Measurements from ENCODE around the gene ALDH1A1. TPM values are rescaled to one million over a fixed set of nuclear protein-coding genes. Genes with fewer than 3 reads are reported as not detected.

The ALDH1A1 gene
- total RNA-seq, 1 donor from 2014 or later: 43.9 TPM

GRCh38 chr9:72904267-72905093 is 48.4 kb downstream of the ALDH1A1 start:
- H3K36me3 ChIP-seq: peaks cover 17 to 30% of the 10 kb centered on the region in 2 donors
- no peaks in the 10 kb centered on the region for H3K4me1 ChIP-seq
- no peaks in the 10 kb centered on the region for H3K27me3 ChIP-seq
- H3K4me3 ChIP-seq: no peak overlapping the region
- no peak overlapping the region for H3K27ac ChIP-seq
- intact Hi-C loops (cut with DNase I): no loop called here
- TF ChIP-seq, protein P1, sequence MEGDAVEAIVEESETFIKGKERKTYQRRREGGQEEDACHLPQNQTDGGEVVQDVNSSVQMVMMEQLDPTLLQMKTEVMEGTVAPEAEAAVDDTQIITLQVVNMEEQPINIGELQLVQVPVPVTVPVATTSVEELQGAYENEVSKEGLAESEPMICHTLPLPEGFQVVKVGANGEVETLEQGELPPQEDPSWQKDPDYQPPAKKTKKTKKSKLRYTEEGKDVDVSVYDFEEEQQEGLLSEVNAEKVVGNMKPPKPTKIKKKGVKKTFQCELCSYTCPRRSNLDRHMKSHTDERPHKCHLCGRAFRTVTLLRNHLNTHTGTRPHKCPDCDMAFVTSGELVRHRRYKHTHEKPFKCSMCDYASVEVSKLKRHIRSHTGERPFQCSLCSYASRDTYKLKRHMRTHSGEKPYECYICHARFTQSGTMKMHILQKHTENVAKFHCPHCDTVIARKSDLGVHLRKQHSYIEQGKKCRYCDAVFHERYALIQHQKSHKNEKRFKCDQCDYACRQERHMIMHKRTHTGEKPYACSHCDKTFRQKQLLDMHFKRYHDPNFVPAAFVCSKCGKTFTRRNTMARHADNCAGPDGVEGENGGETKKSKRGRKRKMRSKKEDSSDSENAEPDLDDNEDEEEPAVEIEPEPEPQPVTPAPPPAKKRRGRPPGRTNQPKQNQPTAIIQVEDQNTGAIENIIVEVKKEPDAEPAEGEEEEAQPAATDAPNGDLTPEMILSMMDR (IDR thresholded peaks at IDR 0.05): no peak
- no peak for DNase-seq (ENCODE audit: low spot score in 2 of 2)
- H3K9me3 ChIP-seq: no peaks in the 10 kb centered on the region

GRCh38 chr9:72903103-72903502 is 49.8 kb downstream of the ALDH1A1 start:
- Histone ChIP-seq H3K27ac (no peak overlapping the region), H3K9me3 (no peaks in the 10 kb centered on the region), H3K4me3 (no peak overlapping the region), H3K36me3 (peaks cover 13 to 24% of the 10 kb centered on the region in 2 donors), H3K4me1 (no peaks in the 10 kb centered on the region), H3K27me3 (no peaks in the 10 kb centered on the region)
- TF ChIP-seq, protein P1 (IDR thresholded peaks at IDR 0.05): no peak
- no peak for DNase-seq (ENCODE audit: low spot score in 2 of 2)
- intact Hi-C loops (cut with DNase I): no loop called here

DNA sequence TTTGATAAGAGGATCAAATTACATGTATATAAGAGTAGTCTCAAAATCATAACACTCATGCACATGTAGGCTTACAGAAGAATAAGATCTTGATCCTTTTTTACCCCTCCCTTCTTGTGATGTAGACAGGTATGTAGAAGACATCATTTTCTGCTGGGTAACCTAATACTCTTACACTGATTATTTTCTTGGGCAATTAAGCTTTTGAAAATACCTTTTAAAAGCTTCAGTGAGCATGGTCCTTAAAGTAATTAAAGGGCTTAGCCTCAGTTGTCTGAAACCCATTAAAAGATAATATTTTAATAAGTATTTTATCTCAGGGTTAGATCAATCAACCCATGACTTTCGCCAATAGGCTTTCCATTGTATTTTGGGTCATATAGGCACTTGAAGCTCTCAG is 50.6 kb downstream of the ALDH1A1 start:
- Histone ChIP-seq H3K36me3 (peaks cover 9 to 15% of the 10 kb centered on the region in 2 donors), H3K4me1 (no peaks in the 10 kb centered on the region), H3K9me3 (no peaks in the 10 kb centered on the region), H3K27me3 (no peaks in the 10 kb centered on the region), H3K27ac (no peak overlapping the region), H3K4me3 (no peak overlapping the region)
- TF ChIP-seq, protein P1 (IDR thresholded peaks at IDR 0.05): no peak
- intact Hi-C loops (cut with DNase I): no loop called here
- no peak for DNase-seq (ENCODE audit: low spot score in 2 of 2)

DNA sequence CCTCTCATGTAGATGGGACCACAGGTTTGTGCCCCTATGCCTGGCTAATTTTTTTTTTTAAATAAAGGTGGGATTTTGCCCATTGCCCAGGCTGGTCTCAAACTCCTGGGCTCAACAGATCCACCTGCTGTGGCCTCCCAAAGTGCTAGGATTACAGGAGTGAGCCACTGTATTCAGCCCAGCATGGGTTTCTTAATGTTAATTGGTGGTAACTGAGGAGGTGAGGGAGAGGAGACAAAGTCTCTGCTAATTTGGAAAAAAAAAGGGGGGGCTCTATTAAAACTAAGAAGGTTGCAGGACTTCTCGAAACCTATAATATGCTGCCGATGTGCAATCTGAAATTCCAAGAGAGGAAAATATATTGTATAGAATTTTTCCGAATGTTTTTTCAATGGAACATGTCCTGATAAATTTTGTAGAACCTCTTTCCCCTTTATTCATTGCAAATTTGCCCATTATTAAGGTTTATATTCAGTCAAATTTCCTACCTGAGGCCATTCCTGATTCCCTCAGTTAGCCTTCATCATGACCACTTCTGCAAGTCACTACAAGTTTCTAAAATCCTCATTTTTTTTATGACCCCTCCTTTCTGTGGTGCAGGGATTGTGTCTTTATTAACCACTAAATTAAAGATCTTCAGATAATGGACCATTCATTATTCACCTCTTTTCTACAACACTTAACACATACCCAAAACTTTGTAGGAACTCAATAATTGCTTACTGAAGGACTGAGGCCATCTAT is 52.9 kb downstream of the ALDH1A1 start:
- intact Hi-C loops (cut with DNase I): no loop called here
- Histone ChIP-seq H3K4me1 (no peaks in the 10 kb centered on the region), H3K36me3 (peaks cover 4 to 9% of the 10 kb centered on the region in 2 donors), H3K27ac (no peak overlapping the region), H3K9me3 (no peaks in the 10 kb centered on the region), H3K4me3 (no peak overlapping the region), H3K27me3 (no peaks in the 10 kb centered on the region)
- DNase-seq (ENCODE audit: low spot score in 2 of 2): no peak
- TF ChIP-seq, protein P1 (IDR thresholded peaks at IDR 0.05): no peak

DNA sequence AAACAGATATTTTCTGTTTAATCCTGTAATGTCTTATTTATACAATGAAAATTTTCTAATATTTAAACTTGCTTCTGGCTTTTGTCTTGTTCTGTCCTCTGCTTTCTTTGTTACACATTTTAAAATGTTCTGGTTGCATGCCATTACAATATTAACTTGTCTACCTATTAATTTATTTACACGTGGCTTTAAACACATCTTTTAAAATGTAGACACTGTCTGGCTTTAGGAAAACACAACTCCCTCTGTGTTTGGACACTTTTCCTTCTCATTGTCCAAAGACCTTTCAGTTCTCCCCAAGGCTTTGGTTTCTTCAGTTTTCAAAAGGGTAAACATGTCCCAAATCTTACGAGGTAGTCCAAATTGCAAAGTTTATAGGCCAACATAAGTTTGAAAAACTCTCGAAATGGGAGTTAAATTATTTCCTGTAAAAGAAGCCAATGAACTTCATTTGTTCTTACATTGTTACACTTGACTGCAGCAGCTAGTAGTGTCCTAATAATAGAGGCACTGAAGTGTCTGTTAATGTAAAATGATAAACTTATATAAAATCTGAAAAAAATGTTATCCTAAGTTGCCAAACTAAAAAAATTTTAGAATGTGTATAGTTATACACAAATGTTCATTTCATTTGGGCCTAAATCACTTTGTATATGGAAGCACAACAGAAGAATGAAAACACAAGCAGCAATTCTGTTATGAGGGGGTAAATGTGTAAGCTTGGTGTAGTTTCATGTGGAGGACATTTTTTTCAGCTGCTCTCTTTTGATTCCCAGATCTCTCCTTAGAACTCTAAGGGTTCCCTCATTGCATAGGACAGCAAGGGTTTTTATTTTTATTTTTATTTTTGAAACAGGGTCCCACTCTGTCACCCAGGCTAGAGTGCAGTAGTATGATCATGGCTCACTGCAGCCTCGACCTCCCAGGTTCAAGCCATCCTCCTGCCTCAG is 53.8 kb downstream of the ALDH1A1 start:
- H3K27me3 ChIP-seq: no peaks in the 10 kb centered on the region
- no peak overlapping the region for H3K4me3 ChIP-seq
- DNase-seq (ENCODE audit: low spot score in 2 of 2): no peak
- TF ChIP-seq, protein P1 (IDR thresholded peaks at IDR 0.05): no peak
- H3K36me3 ChIP-seq: peaks cover 0 to 8% of the 10 kb centered on the region in 2 donors
- no peaks in the 10 kb centered on the region for H3K9me3 ChIP-seq
- no peak overlapping the region for H3K27ac ChIP-seq
- intact Hi-C loops (cut with DNase I): no loop called here
- no peaks in the 10 kb centered on the region for H3K4me1 ChIP-seq
